MM.1S (cell line): ENCODE data around the gene CRYBG3.

Experiments
- DNase-seq: peaks from one replicate; pipeline ENCODE4 v3.0.0-alpha.2; 2015
- H2AFZ ChIP-seq: fragments of 300-600 bp; sonication (generic); 2 replicates; pipeline ENCODE4 v1.6.0; 2016; ENCODE audit warnings: antibody characterized with exemption, low read length
- H3F3A ChIP-seq: fragments of 300-600 bp; sonication (generic); 2 replicates; pipeline ENCODE4 v1.6.1; 2016; ENCODE audit warnings: mild to moderate bottlenecking, antibody characterized with exemption, low read length, moderate library complexity, mixed read lengths; ENCODE audit not compliant: insufficient read depth
- H3K27ac ChIP-seq: fragments of 300-600 bp; sonication (generic); 2 replicates; pipeline ENCODE4 v1.5.1; 2016; ENCODE audit warnings: mild to moderate bottlenecking, low read length
- H3K27me3 ChIP-seq: fragments of 300-600 bp; sonication (generic); replicated peaks from 2 replicates; pipeline ENCODE4 v1.6.0; 2016; ENCODE audit warnings: low read length; ENCODE audit not compliant: insufficient read depth
- H3K36me3 ChIP-seq: fragments of 300-600 bp; sonication (generic); replicated peaks from 2 replicates; pipeline ENCODE4 v1.6.1; 2016; ENCODE audit warnings: mild to moderate bottlenecking, low read length, mixed read lengths; ENCODE audit not compliant: insufficient read depth
- H3K4me1 ChIP-seq: fragments of 300-600 bp; sonication (generic); 2 replicates; pipeline ENCODE4 v1.6.1; 2016; ENCODE audit warnings: low read length, mixed read lengths
- H3K4me2 ChIP-seq: fragments of 300-600 bp; sonication (generic); 2 replicates; pipeline ENCODE4 v1.6.0; 2016; ENCODE audit warnings: low read depth, low read length
- H3K4me3 ChIP-seq: fragments of 300-600 bp; sonication (generic); 2 replicates; pipeline ENCODE4 v1.5.1; 2016; ENCODE audit warnings: low read length, mixed read lengths
- H3K79me2 ChIP-seq: fragments of 300-600 bp; sonication (generic); 2 replicates; pipeline ENCODE4 v1.6.1; 2016; ENCODE audit warnings: mixed run types, low read length, mixed read lengths
- H3K9ac ChIP-seq: fragments of 300-600 bp; sonication (generic); 2 replicates; pipeline ENCODE4 v1.6.1; 2016; ENCODE audit warnings: low read length, mixed read lengths
- H3K9me2 ChIP-seq: fragments of 300-600 bp; sonication (generic); replicated peaks from 2 replicates; pipeline ENCODE4 v1.6.1; 2016; ENCODE audit warnings: mild to moderate bottlenecking, low read length, mixed read lengths; ENCODE audit not compliant: insufficient read depth
- H3K9me3 ChIP-seq: fragments of 300-600 bp; sonication (generic); replicated peaks from 2 replicates; pipeline ENCODE4 v1.6.1; 2016; ENCODE audit warnings: mild to moderate bottlenecking, low read length, mixed read lengths; ENCODE audit not compliant: insufficient read depth
- H4K20me1 ChIP-seq: fragments of 300-600 bp; sonication (generic); 2 replicates; pipeline ENCODE4 v1.6.1; 2016; ENCODE audit warnings: mild to moderate bottlenecking, low read length, moderate library complexity, mixed read lengths; ENCODE audit not compliant: insufficient read depth
- EZH2 ChIP-seq: fragments of 300-600 bp; sonication (generic); optimal IDR thresholded peaks from 2 replicates; pipeline ENCODE3; 2017; ENCODE audit warnings: low read depth, mild to moderate bottlenecking, antibody characterized with exemption, low read length, mixed read lengths
- EZH2phosphoT487 ChIP-seq: fragments of 300-600 bp; sonication (generic); IDR thresholded peaks from 2 replicates; pipeline ENCODE4 v1.6.1; 2018; ENCODE audit warnings: antibody characterized with exemption, low read length
- TF ChIP-seq, protein P1 (sequence below): fragments of 300-600 bp; sonication (generic); IDR thresholded peaks from 2 replicates; pipeline ENCODE4 v1.5.1; 2016; ENCODE audit warnings: antibody characterized with exemption, low read length, mixed read lengths

The CRYBG3 gene

DNA sequence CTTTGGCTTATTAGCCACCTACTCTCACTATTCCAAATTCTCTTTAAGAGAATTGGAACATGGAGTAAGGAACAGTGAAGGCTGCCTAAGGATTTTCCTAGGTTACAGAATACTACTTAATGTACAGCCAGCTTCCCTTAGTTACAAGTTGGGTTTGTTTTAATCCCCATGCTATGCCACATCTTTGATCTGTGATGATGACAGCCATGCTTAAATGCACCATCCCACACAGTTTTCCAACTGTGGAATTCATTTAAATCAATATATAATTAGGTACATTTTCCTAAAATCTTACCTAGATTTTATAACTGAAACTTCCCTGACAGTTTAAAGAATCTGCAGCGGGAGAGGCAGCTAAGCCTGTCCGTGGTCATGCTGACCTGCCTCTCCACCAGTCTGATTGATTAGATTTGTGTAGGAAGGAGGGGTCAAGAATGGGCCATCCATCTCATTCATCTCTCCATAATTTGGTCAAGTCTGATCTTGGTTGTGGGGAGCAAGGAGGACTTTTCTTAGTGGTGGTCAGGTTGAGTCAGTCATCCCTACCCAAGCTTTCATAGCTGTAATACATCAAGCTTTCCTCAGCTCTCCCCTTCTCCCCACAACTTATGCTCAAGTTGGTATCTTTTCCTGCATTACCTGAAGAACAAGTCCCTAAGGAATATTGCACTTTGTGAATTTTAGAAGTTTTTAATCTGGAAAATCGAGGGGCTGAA, 113.3 kb downstream of the CRYBG3 start:
- Histone ChIP-seq H3K27ac (no peak overlapping the region), H3K9ac (no peak overlapping the region), H4K20me1 (no peaks in the 10 kb centered on the region), H2AFZ (no peak overlapping the region), H3K9me3 (no peaks in the 10 kb centered on the region), H3K4me1 (no peaks in the 10 kb centered on the region), H3K4me3 (no peak overlapping the region), H3K9me2 (no peaks in the 10 kb centered on the region), H3F3A (no peaks in the 10 kb centered on the region), H3K4me2 (no peak overlapping the region), H3K79me2 (no peaks in the 10 kb centered on the region), H3K27me3 (no peaks in the 10 kb centered on the region), H3K36me3 (no peaks in the 10 kb centered on the region)
- no peak for TF ChIP-seq EZH2phosphoT487
- no peak for DNase-seq

DNA sequence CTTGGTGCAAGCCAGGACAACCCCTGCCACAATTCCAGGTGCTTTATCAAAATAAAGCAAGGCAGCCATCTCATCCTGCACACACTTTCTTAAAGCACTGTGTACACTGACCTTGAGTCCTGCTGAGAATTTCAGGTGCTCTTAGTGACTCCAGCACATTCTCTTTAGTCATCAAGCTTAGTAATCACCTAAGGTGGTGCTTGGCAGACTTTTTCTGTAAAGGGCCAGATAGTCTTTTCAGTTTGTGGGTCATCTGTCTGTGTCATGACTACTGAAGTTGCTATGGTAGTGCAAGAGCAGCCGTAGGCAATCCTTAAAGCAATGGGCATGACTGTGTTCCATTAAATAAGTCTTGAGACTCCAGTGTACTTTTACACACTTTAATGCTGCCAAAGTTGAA, 114.0 kb downstream of the CRYBG3 start:
- no peak overlapping the region for H3K27ac ChIP-seq

DNA sequence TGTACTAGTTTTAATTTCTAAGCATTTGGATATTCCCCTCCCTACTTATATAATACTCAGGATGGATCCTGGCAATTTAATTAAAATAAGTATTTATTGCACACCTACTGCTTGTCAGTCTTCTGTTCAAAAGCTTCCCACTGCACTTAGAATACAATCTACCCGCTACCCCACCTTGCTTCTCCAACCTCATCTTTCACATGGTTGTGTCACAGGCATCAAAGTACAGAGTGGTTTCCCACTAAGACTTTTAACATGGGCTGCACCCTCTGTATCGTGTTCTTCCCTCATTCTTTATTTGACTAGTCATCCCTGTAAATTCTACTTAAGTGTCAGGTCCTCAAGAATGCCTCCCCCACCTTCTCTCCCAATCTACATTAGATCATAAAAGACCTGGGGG, 115.4 kb downstream of the CRYBG3 start:
- Histone ChIP-seq H3K4me1 (no peaks in the 10 kb centered on the region), H3K27me3 (no peaks in the 10 kb centered on the region), H3K4me2 (no peak overlapping the region), H3K27ac (no peak overlapping the region), H3F3A (no peaks in the 10 kb centered on the region), H3K4me3 (no peak overlapping the region), H3K79me2 (no peaks in the 10 kb centered on the region), H3K9me2 (no peaks in the 10 kb centered on the region), H2AFZ (no peak overlapping the region), H3K9ac (no peak overlapping the region), H3K36me3 (no peaks in the 10 kb centered on the region), H4K20me1 (no peaks in the 10 kb centered on the region), H3K9me3 (no peaks in the 10 kb centered on the region)
- no peak for DNase-seq
- TF ChIP-seq EZH2phosphoT487 (no peak), EZH2 (no peak)
- TF ChIP-seq, protein P1, sequence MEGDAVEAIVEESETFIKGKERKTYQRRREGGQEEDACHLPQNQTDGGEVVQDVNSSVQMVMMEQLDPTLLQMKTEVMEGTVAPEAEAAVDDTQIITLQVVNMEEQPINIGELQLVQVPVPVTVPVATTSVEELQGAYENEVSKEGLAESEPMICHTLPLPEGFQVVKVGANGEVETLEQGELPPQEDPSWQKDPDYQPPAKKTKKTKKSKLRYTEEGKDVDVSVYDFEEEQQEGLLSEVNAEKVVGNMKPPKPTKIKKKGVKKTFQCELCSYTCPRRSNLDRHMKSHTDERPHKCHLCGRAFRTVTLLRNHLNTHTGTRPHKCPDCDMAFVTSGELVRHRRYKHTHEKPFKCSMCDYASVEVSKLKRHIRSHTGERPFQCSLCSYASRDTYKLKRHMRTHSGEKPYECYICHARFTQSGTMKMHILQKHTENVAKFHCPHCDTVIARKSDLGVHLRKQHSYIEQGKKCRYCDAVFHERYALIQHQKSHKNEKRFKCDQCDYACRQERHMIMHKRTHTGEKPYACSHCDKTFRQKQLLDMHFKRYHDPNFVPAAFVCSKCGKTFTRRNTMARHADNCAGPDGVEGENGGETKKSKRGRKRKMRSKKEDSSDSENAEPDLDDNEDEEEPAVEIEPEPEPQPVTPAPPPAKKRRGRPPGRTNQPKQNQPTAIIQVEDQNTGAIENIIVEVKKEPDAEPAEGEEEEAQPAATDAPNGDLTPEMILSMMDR, result no peak

More for the DNA sequence above, 114.0 kb downstream of the CRYBG3 start:
- TF ChIP-seq EZH2, result no peak
- TF ChIP-seq, protein P1, result no peak
- no peak for TF ChIP-seq EZH2phosphoT487
- Histone ChIP-seq H3K9me3 (no peaks in the 10 kb centered on the region), H4K20me1 (no peaks in the 10 kb centered on the region), H3K9ac (no peak overlapping the region), H3K4me1 (no peaks in the 10 kb centered on the region), H3K36me3 (no peaks in the 10 kb centered on the region), H3F3A (no peaks in the 10 kb centered on the region), H3K79me2 (no peaks in the 10 kb centered on the region), H3K4me2 (no peak overlapping the region), H3K4me3 (no peak overlapping the region), H2AFZ (no peak overlapping the region), H3K27me3 (no peaks in the 10 kb centered on the region), H3K9me2 (no peaks in the 10 kb centered on the region)
- no peak for DNase-seq

DNA sequence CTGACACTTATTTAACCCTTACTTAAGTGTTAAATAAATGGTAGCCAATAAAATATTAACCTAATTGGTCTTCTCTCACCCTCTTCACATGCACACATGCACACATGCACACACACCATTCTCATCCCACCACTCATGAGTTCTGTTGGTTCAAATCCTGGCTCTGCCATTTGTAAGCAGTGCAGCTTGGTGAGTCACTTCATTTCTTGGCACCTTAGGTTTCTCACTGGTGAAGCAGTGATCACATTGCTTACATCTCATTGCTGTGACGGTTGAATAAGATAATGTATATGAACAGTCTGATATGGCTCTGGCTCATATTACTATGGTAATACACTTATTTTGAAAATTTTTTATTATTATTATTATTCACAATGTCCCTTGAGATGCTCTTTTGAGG, 116.6 kb downstream of the CRYBG3 start:
- Histone ChIP-seq H2AFZ (no peak overlapping the region), H3F3A (no peaks in the 10 kb centered on the region), H3K36me3 (0 out of 2 replicates have a peak, but pooled peaks cover 1% of the 10 kb centered on the region), H3K4me1 (no peaks in the 10 kb centered on the region), H3K4me2 (no peak overlapping the region), H3K27ac (no peak overlapping the region), H3K79me2 (no peaks in the 10 kb centered on the region), H3K9me3 (no peaks in the 10 kb centered on the region), H4K20me1 (no peaks in the 10 kb centered on the region), H3K27me3 (no peaks in the 10 kb centered on the region), H3K4me3 (no peak overlapping the region), H3K9me2 (no peaks in the 10 kb centered on the region), H3K9ac (no peak overlapping the region)
- TF ChIP-seq EZH2phosphoT487, result no peak
- TF ChIP-seq EZH2, result no peak
- TF ChIP-seq, protein P1, result no peak
- DNase-seq, result no peak
